Trophoblast cell (in vitro differentiated cells and primary cell): ENCODE measurements around the gene SAT1.

Source experiments
- DNase-seq, 2 donors: peaks; one replicate each; pipeline ENCODE4 v3.0.0-alpha.2; 2016
- H2AFZ ChIP-seq: 2 replicates; pipeline ENCODE4 v1.6.1; 2013; ENCODE audit warnings: low read length, moderate library complexity, mild to moderate bottlenecking; ENCODE audit not compliant: insufficient read depth, poor library complexity
- H2AK5ac ChIP-seq: 2 replicates; pipeline ENCODE4 v1.6.1; 2013; ENCODE audit warnings: mild to moderate bottlenecking, low read length
- H2BK120ac ChIP-seq: 2 replicates; pipeline ENCODE4 v1.6.1; 2013; ENCODE audit warnings: low read length, mild to moderate bottlenecking, moderate library complexity; ENCODE audit not compliant: insufficient read depth, poor library complexity
- H2BK12ac ChIP-seq: 2 replicates; pipeline ENCODE4 v1.6.1; 2013; ENCODE audit warnings: mild to moderate bottlenecking, low read length, moderate library complexity
- H2BK5ac ChIP-seq: 2 replicates; pipeline ENCODE4 v1.6.1; 2013; ENCODE audit warnings: low read length, low read depth, moderate library complexity, mild to moderate bottlenecking; ENCODE audit not compliant: poor library complexity
- H3K14ac ChIP-seq: 2 replicates; pipeline ENCODE4 v1.6.1; 2013; ENCODE audit warnings: mild to moderate bottlenecking, low read length
- H3K18ac ChIP-seq: 2 replicates; pipeline ENCODE4 v1.6.1; 2013; ENCODE audit warnings: mild to moderate bottlenecking, low read length
- H3K23ac ChIP-seq: 2 replicates; pipeline ENCODE4 v1.6.1; 2013; ENCODE audit warnings: low read length
- H3K27ac ChIP-seq: 2 replicates; pipeline ENCODE4 v1.5.1; 2013; ENCODE audit warnings: low read depth, mild to moderate bottlenecking, inconsistent platforms, low read length, moderate library complexity
- H3K27me3 ChIP-seq: 2 replicates; pipeline ENCODE4 v1.6.1; 2013; ENCODE audit warnings: inconsistent platforms, mild to moderate bottlenecking, low read length, moderate library complexity; ENCODE audit not compliant: insufficient read depth
- H3K36me3 ChIP-seq, 2 experiments: 1 replicate in 1 of 2; 2 replicates in 1 of 2; pipeline ENCODE4 v1.6.1; 2013; ENCODE audit warnings: low read length in 2 of 2, mild to moderate bottlenecking in 2 of 2, moderate library complexity in 1 of 2; ENCODE audit not compliant: insufficient read depth in 2 of 2, control insufficient read depth in 1 of 2
- H3K4ac ChIP-seq: 2 replicates; pipeline ENCODE4 v1.6.1; 2013; ENCODE audit warnings: low read depth, mild to moderate bottlenecking, low read length, moderate library complexity
- H3K4me1 ChIP-seq, 2 experiments: 1 replicate in 1 of 2; 2 replicates in 1 of 2; pipeline ENCODE4 v1.6.1; 2013; ENCODE audit warnings: low read length in 2 of 2, mild to moderate bottlenecking in 2 of 2, moderate library complexity in 1 of 2; ENCODE audit not compliant: insufficient read depth in 2 of 2, control insufficient read depth in 1 of 2
- H3K4me2 ChIP-seq: 2 replicates; pipeline ENCODE4 v1.6.1; 2013; ENCODE audit warnings: inconsistent platforms, mild to moderate bottlenecking, low read length, moderate library complexity
- H3K4me3 ChIP-seq: 2 replicates; pipeline ENCODE4 v1.5.1; 2013; ENCODE audit warnings: mild to moderate bottlenecking, low read depth, low read length, inconsistent platforms
- H3K79me1 ChIP-seq: one replicate; pipeline ENCODE4 v1.6.1; 2013; ENCODE audit warnings: low read length
- H3K79me2 ChIP-seq: 2 replicates; pipeline ENCODE4 v1.6.1; 2013; ENCODE audit warnings: low read length, mild to moderate bottlenecking; ENCODE audit not compliant: control insufficient read depth, insufficient read depth, poor library complexity
- H3K9ac ChIP-seq: 2 replicates; pipeline ENCODE4 v1.6.1; 2013; ENCODE audit warnings: mild to moderate bottlenecking, low read length
- H3K9me3 ChIP-seq: 2 replicates; pipeline ENCODE4 v1.6.1; 2013; ENCODE audit warnings: low read depth, mild to moderate bottlenecking, control low read depth, inconsistent platforms, low read length; ENCODE audit not compliant: insufficient read depth
- H4K12ac ChIP-seq: 2 replicates; pipeline ENCODE4 v1.6.1; 2013; ENCODE audit warnings: low read depth, mild to moderate bottlenecking, low read length, moderate library complexity
- H4K8ac ChIP-seq: 2 replicates; pipeline ENCODE4 v1.6.1; 2013; ENCODE audit warnings: low read depth, mild to moderate bottlenecking, low read length, moderate library complexity
- H4K91ac ChIP-seq: one replicate; pipeline ENCODE4 v1.6.1; 2013; ENCODE audit warnings: low read depth, mild to moderate bottlenecking, low read length, moderate library complexity
- WGBS: extraction: QIAGEN DNeasy Blood & Tissue Kit; methylation state at CpG from one replicate; pipeline ENCODE4 v1.1.7; 2013; ENCODE audit warnings: missing lambda C conversion rate; ENCODE audit not compliant: insufficient read length, insufficient coverage; ENCODE audit errors: extremely low coverage; 5-methylcytosine and 5-hydroxymethylcytosine counted together

Gene SAT1

GRCh38 chrX:23776363-23776762, 6.6 kb upstream of the SAT1 start:
- WGBS, result no CpG with 5 or more reads among the region's 3 CpGs
- Histone ChIP-seq H2AK5ac (no peak overlapping the region), H3K79me1 (no peaks in the 10 kb centered on the region), H3K27me3 (no peaks in the 10 kb centered on the region), H2AFZ (no peak overlapping the region), H3K14ac (no peak overlapping the region), H3K18ac (no peak overlapping the region), H3K9me3 (no peaks in the 10 kb centered on the region), H3K23ac (no peak overlapping the region), H2BK120ac (no peak overlapping the region), H3K27ac (no peak overlapping the region), H3K36me3 (no peaks in the 10 kb centered on the region), H2BK5ac (no peak overlapping the region), H3K4me2 (no peak overlapping the region), H2BK12ac (no peak overlapping the region), H3K4ac (no peak overlapping the region), H3K4me3 (no peak overlapping the region), H4K12ac (no peak overlapping the region), H4K91ac (no peak overlapping the region), H4K8ac (no peak overlapping the region), H3K79me2 (no peaks in the 10 kb centered on the region), H3K9ac (no peak overlapping the region), H3K4me1 (no peaks in the 10 kb centered on the region)
- no peak for DNase-seq

GRCh38 chrX:23779025-23779424, 3.9 kb upstream of the SAT1 start:
- Histone ChIP-seq H2BK5ac (no peak overlapping the region), H3K27me3 (no peaks in the 10 kb centered on the region), H3K4me3 (no peak overlapping the region), H2AK5ac (no peak overlapping the region), H3K9ac (no peak overlapping the region), H4K91ac (no peak overlapping the region), H4K12ac (no peak overlapping the region), H2BK120ac (no peak overlapping the region), H3K4me1 (no peaks in the 10 kb centered on the region), H3K4ac (no peak overlapping the region), H3K18ac (no peak overlapping the region), H3K79me1 (peaks cover 4% of the 10 kb centered on the region), H3K27ac (no peak overlapping the region), H3K36me3 (no peaks in the 10 kb centered on the region), H2AFZ (no peak overlapping the region), H3K79me2 (peaks cover 3% of the 10 kb centered on the region), H3K14ac (no peak overlapping the region), H3K9me3 (no peaks in the 10 kb centered on the region), H4K8ac (no peak overlapping the region), H2BK12ac (no peak overlapping the region), H3K23ac (no peak overlapping the region), H3K4me2 (no peak overlapping the region)
- peak in 1 of 2 donors; percentile 44 for DNase-seq
- no CpG with 5 or more reads among the region's 4 CpGs for WGBS

GRCh38 chrX:23782455-23782854, 518 bp upstream of the SAT1 start:
- Histone ChIP-seq H3K23ac (no peak overlapping the region), H3K4me1 (peaks cover 0 to 2% of the 10 kb centered on the region in 2 experiments), H2BK5ac (no peak overlapping the region), H3K79me2 (peaks cover 3% of the 10 kb centered on the region), H3K9me3 (no peaks in the 10 kb centered on the region), H3K27me3 (no peaks in the 10 kb centered on the region), H2BK12ac (no peak overlapping the region), H3K9ac (no peak overlapping the region), H3K18ac (no peak overlapping the region), H4K12ac (no peak overlapping the region), H2AFZ (no peak overlapping the region), H4K8ac (no peak overlapping the region), H3K27ac (no peak overlapping the region), H3K4me3 (no peak overlapping the region), H2AK5ac (no peak overlapping the region), H3K14ac (no peak overlapping the region), H2BK120ac (no peak overlapping the region), H3K4ac (no peak overlapping the region), H3K4me2 (peak overlapping the region; percentile 32), H3K36me3 (no peaks in the 10 kb centered on the region), H3K79me1 (peaks cover 4% of the 10 kb centered on the region), H4K91ac (no peak overlapping the region)
- no CpG with 5 or more reads among the region's 6 CpGs for WGBS
- peak; percentile 52 to 87 for DNase-seq

GRCh38 chrX:23783589-23784469, 856 bp downstream of the SAT1 start:
- H3K14ac ChIP-seq, result no peak overlapping the region
- peaks cover 3% of the 10 kb centered on the region for H3K79me2 ChIP-seq
- H3K27ac ChIP-seq, result no peak overlapping the region
- no peaks in the 10 kb centered on the region for H3K9me3 ChIP-seq
- no peak overlapping the region for H2AK5ac ChIP-seq
- no peak overlapping the region for H3K4ac ChIP-seq
- H4K12ac ChIP-seq, result no peak overlapping the region
- no peak overlapping the region for H2AFZ ChIP-seq
- no peak overlapping the region for H4K8ac ChIP-seq
- no peak overlapping the region for H2BK120ac ChIP-seq
- H3K4me2 ChIP-seq, result peak overlapping the region; percentile 73
- DNase-seq, result no peak
- no peak overlapping the region for H2BK5ac ChIP-seq
- H3K23ac ChIP-seq, result no peak overlapping the region
- peak overlapping the region; percentile 61 for H3K4me3 ChIP-seq
- no peaks in the 10 kb centered on the region for H3K36me3 ChIP-seq
- no CpG with 5 or more reads among the region's 21 CpGs for WGBS
- peak overlapping the region; percentile 40 for H3K9ac ChIP-seq
- no peak overlapping the region for H4K91ac ChIP-seq
- H2BK12ac ChIP-seq, result no peak overlapping the region
- peaks cover 4% of the 10 kb centered on the region for H3K79me1 ChIP-seq
- H3K18ac ChIP-seq, result no peak overlapping the region
- no peaks in the 10 kb centered on the region for H3K27me3 ChIP-seq
- H3K4me1 ChIP-seq, result peaks cover 0 to 2% of the 10 kb centered on the region in 2 experiments
